Measurements from ENCODE around the gene WNK2.

The WNK2 gene

GRCh38 chr9:93186215-93186945 is 2.4 kb downstream of the WNK2 start:
- no peak for DNase-seq

GRCh38 chr9:93187047-93187446 is 3.1 kb downstream of the WNK2 start:
- DNase-seq: no peak

GRCh38 chr9:93187574-93187973 is 3.6 kb downstream of the WNK2 start:
- DNase-seq: no peak

- no peak for DNase-seq
Measured at GRCh38 chr9:93188426-93189368, 4.8 kb downstream of the WNK2 start.

- no peak for DNase-seq
Measured at GRCh38 chr9:93189369-93190132, 5.6 kb downstream of the WNK2 start.

- no peak for DNase-seq
Measured at GRCh38 chr9:93190133-93190525, 6.2 kb downstream of the WNK2 start.

- DNase-seq: no peak
Measured at GRCh38 chr9:93190656-93191353, 6.9 kb downstream of the WNK2 start.

- DNase-seq: no peak
Measured at GRCh38 chr9:93191354-93191660, 7.4 kb downstream of the WNK2 start.

- no peak for DNase-seq
Measured at GRCh38 chr9:93192721-93193387, 8.9 kb downstream of the WNK2 start.

GRCh38 chr9:93193388-93194220 is 9.7 kb downstream of the WNK2 start:
- no peak for DNase-seq

GRCh38 chr9:93194221-93194625 is 10.3 kb downstream of the WNK2 start:
- DNase-seq: no peak

- DNase-seq: no peak
Measured at GRCh38 chr9:93194641-93195040, 10.7 kb downstream of the WNK2 start.

- no peak for DNase-seq
Measured at GRCh38 chr9:93196096-93197055, 12.4 kb downstream of the WNK2 start.

GRCh38 chr9:93197670-93198069 is 13.7 kb downstream of the WNK2 start:
- DNase-seq: no peak

GRCh38 chr9:93198117-93198837 is 14.3 kb downstream of the WNK2 start:
- no peak for DNase-seq

GRCh38 chr9:93198838-93199625 is 15.1 kb downstream of the WNK2 start:
- no peak for DNase-seq

GRCh38 chr9:93200449-93200742 is 16.5 kb downstream of the WNK2 start:
- no peak for DNase-seq

- no peak for DNase-seq
Measured at GRCh38 chr9:93200989-93201334, 17.0 kb downstream of the WNK2 start.

All from hippocampal formation (tissue), 2 donors.